ENCODE measurements around the gene MTAP.
A peak's percentile ranks its signal among the peaks of the same experiment; 100 is the strongest.
"Not testable (repeated sequence)": the region's sequence is repeated elsewhere in the genome, so short reads cannot be mapped to it uniquely, and the experiment has no call there.

MTAP gene

GRCh38 chr9:21943464-21943863, 141.0 kb downstream of the MTAP start:
- no peak overlapping the region for H3K4me3 ChIP-seq (ENCODE audit: control insufficient read depth, low read depth, low read length)
- no peak for DNase-seq (ENCODE audit: low read depth)
- no peak for TF ChIP-seq CTCF (conservative IDR thresholded peaks at IDR 0.05; ENCODE audit: control insufficient read depth, insufficient read depth, low read depth, low read length)

GRCh38 chr9:21945606-21946005, 143.2 kb downstream of the MTAP start:
- TF ChIP-seq CTCF (conservative IDR thresholded peaks at IDR 0.05; ENCODE audit: control insufficient read depth, insufficient read depth, low read depth, low read length) = no peak
- H3K4me3 ChIP-seq (ENCODE audit: control insufficient read depth, low read depth, low read length) = no peak overlapping the region
- DNase-seq (ENCODE audit: low read depth) = no peak

GRCh38 chr9:21958833-21959232, 156.4 kb downstream of the MTAP start:
- DNase-seq (ENCODE audit: low read depth) = no peak
- H3K4me3 ChIP-seq (ENCODE audit: control insufficient read depth, low read depth, low read length) = no peak overlapping the region
- TF ChIP-seq CTCF (conservative IDR thresholded peaks at IDR 0.05; ENCODE audit: control insufficient read depth, insufficient read depth, low read depth, low read length) = no peak

GRCh38 chr9:21959268-21959667, 156.8 kb downstream of the MTAP start:
- not testable (repeated sequence) for H3K4me3 ChIP-seq (ENCODE audit: control insufficient read depth, low read depth, low read length); DNase-seq (ENCODE audit: low read depth)

- no peak overlapping the region for H3K4me3 ChIP-seq (ENCODE audit: control insufficient read depth, low read depth, low read length)
- no peak for TF ChIP-seq CTCF (conservative IDR thresholded peaks at IDR 0.05; ENCODE audit: control insufficient read depth, insufficient read depth, low read depth, low read length)
- DNase-seq (ENCODE audit: low read depth) = no peak
Measured at GRCh38 chr9:21961569-21961968, 159.1 kb downstream of the MTAP start.

- peak overlapping the region; percentile 52 for H3K4me3 ChIP-seq (ENCODE audit: control insufficient read depth, low read depth, low read length)
- DNase-seq (ENCODE audit: low read depth) = peak; percentile 77
- no peak for TF ChIP-seq CTCF (conservative IDR thresholded peaks at IDR 0.05; ENCODE audit: control insufficient read depth, insufficient read depth, low read depth, low read length)
Measured at GRCh38 chr9:21964925-21965385, 162.5 kb downstream of the MTAP start.

GRCh38 chr9:21965401-21965951, 163.0 kb downstream of the MTAP start:
- peak; percentile 77 for DNase-seq (ENCODE audit: low read depth)
- TF ChIP-seq CTCF (conservative IDR thresholded peaks at IDR 0.05; ENCODE audit: control insufficient read depth, insufficient read depth, low read depth, low read length) = peak; percentile 73
- H3K4me3 ChIP-seq (ENCODE audit: control insufficient read depth, low read depth, low read length) = peak overlapping the region; percentile 52
